GM12801 (cell line): ENCODE data around the gene TEX26.

Source experiments
- CTCF ChIP-seq: IDR thresholded peaks from one replicate; pipeline ENCODE4 v1.5.1; 2011; ENCODE audit warnings: control low read depth; ENCODE audit not compliant: insufficient read length; ENCODE audit errors: extremely low read depth

The TEX26 gene

GRCh38 chr13:31016342-31017325 lies 84.2 kb downstream of the TEX26 start:
- TF ChIP-seq CTCF = no peak

GRCh38 chr13:31018511-31018910 lies 86.1 kb downstream of the TEX26 start:
- TF ChIP-seq CTCF = no peak

GRCh38 chr13:31020996-31021395 lies 88.5 kb downstream of the TEX26 start:
- no peak for TF ChIP-seq CTCF

GRCh38 chr13:31022288-31022895 lies 89.9 kb downstream of the TEX26 start:
- no peak for TF ChIP-seq CTCF

- no peak for TF ChIP-seq CTCF
These were observed 90.6 kb downstream of the TEX26 start for GRCh38 chr13:31022928-31023530.
